HG02840 (cell line): Measurements from ENCODE around the gene DCHS2.

Experiments
- ATAC-seq: cut with Tn5 transposase; IDR thresholded peaks from one replicate; pipeline ENCODE4 v1.9.1; 2021; ENCODE audit warnings: mild to moderate bottlenecking, moderate library complexity, moderate number of reproducible peaks; ENCODE audit not compliant: unreplicated experiment, low FRiP score

The DCHS2 gene

GRCh38 chr4:154491341-154492271, at the start of gene DCHS2:
Gene DCHS2, minus strand, starts transcription at chr4:154491799. Its CDS starts 444 bp downstream, at chr4:154491355.
- peak; percentile 52 for ATAC-seq

- ATAC-seq = no peak
Observed at GRCh38 chr4:154534296-154534695, 42.7 kb upstream of the DCHS2 start.

GRCh38 chr4:154529728-154530519, 38.3 kb upstream of the DCHS2 start:
- ATAC-seq = no peak

DNA sequence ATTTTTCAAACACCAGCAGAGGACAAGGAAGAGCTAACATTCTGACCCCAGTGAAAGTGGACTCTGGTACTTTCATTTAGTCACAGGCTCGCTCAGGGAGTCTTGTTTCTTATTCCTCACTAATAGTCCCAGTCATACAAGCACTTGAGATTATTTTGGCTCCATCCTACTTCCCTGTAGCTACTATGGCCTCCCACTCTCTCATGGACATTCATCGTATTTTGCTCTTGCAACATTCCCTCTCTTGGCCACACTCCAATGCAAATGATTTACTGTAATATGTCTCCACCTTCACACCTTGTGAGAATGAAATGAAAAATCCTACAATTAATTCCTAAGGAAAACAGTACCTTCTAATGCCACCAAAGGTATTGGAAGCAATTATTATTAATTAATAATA, 37.3 kb upstream of the DCHS2 start:
- ATAC-seq = no peak

GRCh38 chr4:154527308-154527707, 35.7 kb upstream of the DCHS2 start:
- ATAC-seq = no peak

DNA sequence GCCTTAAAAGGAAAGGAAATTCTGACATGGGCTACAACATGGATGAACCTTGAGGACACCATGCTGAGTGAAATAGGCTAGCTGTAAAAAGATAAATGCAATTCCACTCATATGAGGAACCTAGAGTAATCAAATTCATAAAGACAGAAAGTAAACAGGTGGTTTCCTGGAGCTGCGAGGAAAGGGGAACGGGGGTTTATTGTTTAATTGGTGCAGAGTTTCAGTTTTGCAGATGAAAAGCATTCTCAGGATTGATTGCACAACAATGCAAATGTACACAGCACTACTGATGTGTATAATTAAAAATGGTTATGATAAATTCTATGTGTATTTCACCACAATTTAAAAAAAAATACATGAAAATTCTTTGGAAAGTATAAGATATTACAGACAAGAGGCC, 34.6 kb upstream of the DCHS2 start:
- no peak for ATAC-seq

GRCh38 chr4:154521607-154522006, 30.0 kb upstream of the DCHS2 start:
- no peak for ATAC-seq

GRCh38 chr4:154519214-154519613, 27.6 kb upstream of the DCHS2 start:
- ATAC-seq = no peak

DNA sequence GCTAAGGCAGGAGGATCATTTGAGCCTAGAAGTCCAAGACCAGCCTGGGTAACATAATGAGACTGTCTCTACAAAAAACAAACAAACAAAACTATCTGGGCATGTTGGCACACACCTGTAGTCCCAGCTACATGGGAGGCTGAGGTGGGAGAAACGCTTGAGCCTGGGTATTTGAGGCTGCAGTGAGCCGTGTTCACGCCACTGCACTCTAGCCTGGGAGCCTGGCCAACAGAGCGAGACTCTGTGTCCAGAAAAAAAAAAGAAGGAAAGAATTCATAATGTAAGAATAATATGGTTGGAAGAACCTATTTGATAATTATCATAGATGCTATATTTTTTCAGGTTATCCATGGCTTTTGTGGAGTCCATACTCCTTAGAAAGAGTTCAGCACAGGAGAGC, 26.0 kb upstream of the DCHS2 start:
- ATAC-seq = no peak

GRCh38 chr4:154516318-154517029, 24.9 kb upstream of the DCHS2 start:
- no peak for ATAC-seq

GRCh38 chr4:154511981-154512380, 20.4 kb upstream of the DCHS2 start:
- ATAC-seq = no peak

DNA sequence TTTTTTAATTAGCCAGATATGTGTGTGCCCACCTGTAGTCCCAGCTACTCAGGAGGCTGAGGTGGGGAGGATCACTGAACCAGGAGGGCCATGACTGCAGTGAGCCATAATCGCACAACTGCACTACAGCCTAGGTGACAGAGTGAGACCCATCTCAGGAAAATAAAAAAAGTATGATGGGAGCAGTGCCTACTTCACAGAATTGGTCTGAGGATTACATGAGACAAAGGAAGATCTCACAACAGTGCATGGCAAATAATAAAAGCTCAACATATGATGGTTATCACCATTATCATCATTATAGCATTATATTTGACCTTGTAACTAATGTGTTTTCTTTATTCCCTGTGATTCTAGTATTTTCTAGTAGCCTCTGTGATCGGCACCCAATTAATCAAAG, 19.9 kb upstream of the DCHS2 start:
- ATAC-seq = no peak

DNA sequence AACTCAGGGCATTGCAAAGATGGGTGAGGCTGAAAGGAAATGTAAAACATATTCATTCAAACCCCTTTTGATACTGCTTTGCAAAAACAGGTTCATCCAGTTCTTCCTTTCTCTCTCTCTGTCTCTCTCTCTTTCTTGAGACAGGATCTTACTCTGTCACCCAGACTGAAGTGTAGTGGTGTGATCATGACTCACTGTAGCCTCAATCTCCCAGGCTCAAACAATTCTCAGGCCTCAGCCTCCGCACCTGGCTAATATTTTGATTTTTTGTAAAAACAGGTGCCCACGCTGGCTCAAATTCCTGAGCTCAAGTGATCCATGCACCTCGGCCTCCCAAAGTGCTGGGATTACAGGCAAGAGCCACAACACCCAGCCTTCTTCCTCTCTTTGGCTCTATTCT, 15.6 kb upstream of the DCHS2 start:
- no peak for ATAC-seq

GRCh38 chr4:154506253-154506652, 14.7 kb upstream of the DCHS2 start:
- no peak for ATAC-seq

DNA sequence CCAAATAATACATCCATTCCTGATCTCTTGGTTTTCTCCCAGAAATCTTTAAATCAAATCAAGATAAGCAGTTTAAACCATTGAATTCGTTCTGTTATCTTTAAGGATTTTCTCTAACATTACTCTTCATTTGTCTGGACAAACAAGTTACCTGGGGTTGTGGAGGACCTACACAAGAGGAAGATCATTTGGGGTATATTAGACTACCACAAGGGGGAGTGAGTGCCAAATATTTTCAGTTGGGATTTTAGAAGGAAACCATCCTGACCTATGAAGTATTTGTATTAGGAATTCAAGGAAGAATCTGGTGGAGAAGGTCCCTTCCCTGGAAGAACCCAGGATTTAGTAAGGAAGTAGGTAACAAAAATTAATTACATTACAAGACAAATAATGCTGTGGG, 12.0 kb upstream of the DCHS2 start:
- no peak for ATAC-seq

DNA sequence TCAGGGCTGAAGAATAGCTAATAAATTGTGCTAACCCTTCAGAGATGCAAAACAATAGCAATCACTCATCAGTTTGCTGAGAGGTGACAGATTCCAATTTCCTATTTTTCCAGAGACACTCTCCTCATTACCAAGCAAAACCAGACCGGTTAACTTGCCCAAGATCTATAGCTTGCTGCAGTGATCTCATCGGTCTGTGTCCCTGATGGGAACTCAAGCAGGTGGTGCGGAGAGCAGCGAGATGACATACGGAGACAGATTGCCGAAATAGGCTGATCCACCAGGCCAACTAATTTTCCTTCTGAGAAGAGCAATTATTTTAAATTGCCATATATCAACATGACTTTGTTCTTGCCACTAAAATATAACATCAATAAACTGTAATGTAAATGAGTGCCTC, 10.5 kb upstream of the DCHS2 start:
- no peak for ATAC-seq

GRCh38 chr4:154497889-154498288, 6.3 kb upstream of the DCHS2 start:
- ATAC-seq = no peak

DNA sequence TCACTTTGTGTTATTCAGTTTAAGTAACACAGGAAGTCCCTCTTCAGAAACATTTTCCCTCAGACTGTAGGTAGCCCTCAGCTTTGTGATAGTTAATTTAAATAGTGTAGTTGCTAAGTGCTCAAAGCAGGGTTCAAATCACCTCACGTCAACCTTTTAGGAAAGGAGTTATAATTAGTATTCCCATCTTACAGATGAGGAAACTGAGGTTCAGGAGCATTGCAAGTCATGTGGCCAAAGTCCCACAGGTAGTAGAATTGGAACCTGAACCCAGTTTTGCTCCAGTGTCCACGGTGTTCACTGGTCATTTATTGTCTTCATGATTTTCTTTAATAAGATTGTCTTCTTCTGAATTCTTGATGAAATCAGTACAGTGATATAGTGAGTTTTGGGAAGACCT, 4.3 kb upstream of the DCHS2 start:
- no peak for ATAC-seq

DNA sequence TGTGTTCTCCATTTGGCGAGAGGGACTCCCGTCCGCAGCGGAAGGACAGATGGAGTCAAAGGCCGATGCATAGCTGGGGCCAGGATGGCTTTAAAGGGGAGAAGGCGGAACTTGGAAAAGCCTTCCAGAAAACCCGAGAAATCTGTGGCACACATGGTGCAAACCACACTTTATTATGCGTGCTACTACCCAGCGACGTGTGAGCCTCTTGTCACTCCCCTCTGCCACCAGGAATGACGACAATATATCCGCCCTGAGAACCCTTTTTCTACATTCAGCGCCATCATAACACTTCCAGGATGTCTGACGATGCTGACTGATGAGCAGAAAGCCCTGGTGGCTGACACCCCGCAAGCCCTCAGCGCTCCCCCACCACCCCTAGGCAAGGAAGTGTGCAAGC, 689 bp upstream of the DCHS2 start:
- ATAC-seq = no peak

GRCh38 chr4:154490583-154491340, 837 bp downstream of the DCHS2 start:
- ATAC-seq = peak; percentile 56
